Adipocyte (in vitro differentiated cells): Measurements from ENCODE around the gene TCF4.

Source experiments
- DNase-seq: peaks from one replicate; pipeline ENCODE4 v3.0.0-alpha.2; 2015; ENCODE audit warnings: low read depth
- H3K27me3 ChIP-seq: replicated peaks from 2 replicates; pipeline ENCODE4 v1.7.0; 2013; ENCODE audit warnings: mild to moderate bottlenecking, low read length, moderate library complexity; ENCODE audit not compliant: control insufficient read depth, insufficient read depth
- H3K36me3 ChIP-seq: 2 replicates; pipeline ENCODE4 v1.7.0; 2013; ENCODE audit warnings: low read length, mild to moderate bottlenecking, moderate library complexity; ENCODE audit not compliant: control insufficient read depth, insufficient read depth, severe bottlenecking
- H3K4me1 ChIP-seq: 2 replicates; pipeline ENCODE4 v1.7.0; 2013; ENCODE audit warnings: mild to moderate bottlenecking, low read length, moderate library complexity; ENCODE audit not compliant: control insufficient read depth, insufficient read depth
- H3K4me3 ChIP-seq: 2 replicates; pipeline ENCODE4 v1.7.0; 2013; ENCODE audit warnings: mild to moderate bottlenecking, low read length, moderate library complexity
- H3K9ac ChIP-seq: 2 replicates; pipeline ENCODE4 v1.7.0; 2013; ENCODE audit warnings: mild to moderate bottlenecking, low read length, moderate library complexity
- H3K9me3 ChIP-seq: 2 replicates; pipeline ENCODE4 v1.7.0; 2013; ENCODE audit warnings: mild to moderate bottlenecking, low read length, moderate library complexity; ENCODE audit not compliant: control insufficient read depth

TCF4 gene

GRCh38 chr18:55374741-55375140, 213.3 kb downstream of the TCF4 start:
- no peak for DNase-seq

GRCh38 chr18:55372209-55372608, 215.8 kb downstream of the TCF4 start:
- Histone ChIP-seq H3K9ac (no peak overlapping the region), H3K27me3 (no peaks in the 10 kb centered on the region), H3K36me3 (no peaks in the 10 kb centered on the region), H3K4me1 (peaks cover 8% of the 10 kb centered on the region), H3K4me3 (no peak overlapping the region), H3K9me3 (peaks cover 4% of the 10 kb centered on the region)
- no peak for DNase-seq

More at GRCh38 chr18:55374741-55375140, 213.3 kb downstream of the TCF4 start:
- Histone ChIP-seq H3K9ac (no peak overlapping the region), H3K27me3 (no peaks in the 10 kb centered on the region), H3K9me3 (peaks cover 4% of the 10 kb centered on the region), H3K36me3 (no peaks in the 10 kb centered on the region), H3K4me3 (no peak overlapping the region), H3K4me1 (peaks cover 8% of the 10 kb centered on the region)

GRCh38 chr18:55370936-55371335, 217.1 kb downstream of the TCF4 start:
- no peak overlapping the region for H3K9ac ChIP-seq
- H3K9me3 ChIP-seq, result peaks cover 4% of the 10 kb centered on the region
- no peak overlapping the region for H3K4me3 ChIP-seq
- peaks cover under 1% of the 10 kb centered on the region for H3K4me1 ChIP-seq
- H3K27me3 ChIP-seq, result no peaks in the 10 kb centered on the region
- H3K36me3 ChIP-seq, result no peaks in the 10 kb centered on the region
- DNase-seq, result no peak

- H3K9me3 ChIP-seq, result peaks cover 4% of the 10 kb centered on the region
- no peaks in the 10 kb centered on the region for H3K36me3 ChIP-seq
- no peak for DNase-seq
- H3K4me1 ChIP-seq, result no peaks in the 10 kb centered on the region
- H3K4me3 ChIP-seq, result no peak overlapping the region
- H3K27me3 ChIP-seq, result no peaks in the 10 kb centered on the region
- H3K9ac ChIP-seq, result no peak overlapping the region
Measured at GRCh38 chr18:55369346-55369745, 218.6 kb downstream of the TCF4 start.

GRCh38 chr18:55365342-55365741, 222.7 kb downstream of the TCF4 start:
- no peak for DNase-seq
- Histone ChIP-seq H3K9me3 (no peaks in the 10 kb centered on the region), H3K9ac (no peak overlapping the region), H3K4me3 (no peak overlapping the region), H3K27me3 (no peaks in the 10 kb centered on the region), H3K36me3 (no peaks in the 10 kb centered on the region), H3K4me1 (no peaks in the 10 kb centered on the region)

- Histone ChIP-seq H3K4me3 (no peak overlapping the region), H3K27me3 (no peaks in the 10 kb centered on the region), H3K9me3 (no peaks in the 10 kb centered on the region), H3K9ac (no peak overlapping the region), H3K36me3 (peaks cover 4% of the 10 kb centered on the region), H3K4me1 (no peaks in the 10 kb centered on the region)
- DNase-seq, result no peak
Measured at GRCh38 chr18:55362303-55362702, 225.7 kb downstream of the TCF4 start.

- Histone ChIP-seq H3K4me1 (no peaks in the 10 kb centered on the region), H3K4me3 (no peak overlapping the region)
- no peak for DNase-seq
Measured at GRCh38 chr18:55361492-55362250, 226.3 kb downstream of the TCF4 start.

GRCh38 chr18:55360061-55360460, 227.9 kb downstream of the TCF4 start:
- H3K36me3 ChIP-seq, result peaks cover 4% of the 10 kb centered on the region
- H3K9ac ChIP-seq, result no peak overlapping the region
- H3K9me3 ChIP-seq, result no peaks in the 10 kb centered on the region
- no peaks in the 10 kb centered on the region for H3K27me3 ChIP-seq
- H3K4me1 ChIP-seq, result no peaks in the 10 kb centered on the region
- DNase-seq, result no peak
- no peak overlapping the region for H3K4me3 ChIP-seq

More at GRCh38 chr18:55361492-55362250, 226.3 kb downstream of the TCF4 start:
- H3K9ac ChIP-seq, result no peak overlapping the region
- no peaks in the 10 kb centered on the region for H3K27me3 ChIP-seq
- H3K9me3 ChIP-seq, result no peaks in the 10 kb centered on the region
- peaks cover 4% of the 10 kb centered on the region for H3K36me3 ChIP-seq

GRCh38 chr18:55356815-55357214, 231.2 kb downstream of the TCF4 start:
- DNase-seq, result no peak
- H3K9ac ChIP-seq, result no peak overlapping the region
- peaks cover 4% of the 10 kb centered on the region for H3K36me3 ChIP-seq

GRCh38 chr18:55355223-55355622, 232.8 kb downstream of the TCF4 start:
- Histone ChIP-seq H3K9me3 (no peaks in the 10 kb centered on the region), H3K4me3 (no peak overlapping the region), H3K4me1 (peaks cover 9% of the 10 kb centered on the region), H3K9ac (no peak overlapping the region), H3K27me3 (no peaks in the 10 kb centered on the region), H3K36me3 (peaks cover 4% of the 10 kb centered on the region)
- DNase-seq, result no peak

More at GRCh38 chr18:55356815-55357214, 231.2 kb downstream of the TCF4 start:
- H3K4me1 ChIP-seq, result no peaks in the 10 kb centered on the region
- no peak overlapping the region for H3K4me3 ChIP-seq
- H3K27me3 ChIP-seq, result no peaks in the 10 kb centered on the region
- H3K9me3 ChIP-seq, result no peaks in the 10 kb centered on the region

GRCh38 chr18:55354795-55355194, 233.2 kb downstream of the TCF4 start:
- DNase-seq, result no peak
- H3K4me1 ChIP-seq, result peaks cover 9% of the 10 kb centered on the region
- no peaks in the 10 kb centered on the region for H3K27me3 ChIP-seq

GRCh38 chr18:55353806-55354205, 234.2 kb downstream of the TCF4 start:
- DNase-seq, result no peak
- H3K4me3 ChIP-seq, result no peak overlapping the region
- H3K36me3 ChIP-seq, result no peaks in the 10 kb centered on the region
- H3K27me3 ChIP-seq, result no peaks in the 10 kb centered on the region
- H3K9ac ChIP-seq, result no peak overlapping the region
- no peaks in the 10 kb centered on the region for H3K9me3 ChIP-seq
- peaks cover 9% of the 10 kb centered on the region for H3K4me1 ChIP-seq

More at GRCh38 chr18:55354795-55355194, 233.2 kb downstream of the TCF4 start:
- Histone ChIP-seq H3K36me3 (peaks cover 4% of the 10 kb centered on the region), H3K9me3 (no peaks in the 10 kb centered on the region), H3K9ac (no peak overlapping the region), H3K4me3 (no peak overlapping the region)
